Fibroblast of skin of back (primary cell): Measurements from ENCODE around the gene MT1A.

Experiments used
- DNase-seq: peaks from one replicate; pipeline ENCODE4 v3.0.0-alpha.2; 2013

MT1A gene

DNA sequence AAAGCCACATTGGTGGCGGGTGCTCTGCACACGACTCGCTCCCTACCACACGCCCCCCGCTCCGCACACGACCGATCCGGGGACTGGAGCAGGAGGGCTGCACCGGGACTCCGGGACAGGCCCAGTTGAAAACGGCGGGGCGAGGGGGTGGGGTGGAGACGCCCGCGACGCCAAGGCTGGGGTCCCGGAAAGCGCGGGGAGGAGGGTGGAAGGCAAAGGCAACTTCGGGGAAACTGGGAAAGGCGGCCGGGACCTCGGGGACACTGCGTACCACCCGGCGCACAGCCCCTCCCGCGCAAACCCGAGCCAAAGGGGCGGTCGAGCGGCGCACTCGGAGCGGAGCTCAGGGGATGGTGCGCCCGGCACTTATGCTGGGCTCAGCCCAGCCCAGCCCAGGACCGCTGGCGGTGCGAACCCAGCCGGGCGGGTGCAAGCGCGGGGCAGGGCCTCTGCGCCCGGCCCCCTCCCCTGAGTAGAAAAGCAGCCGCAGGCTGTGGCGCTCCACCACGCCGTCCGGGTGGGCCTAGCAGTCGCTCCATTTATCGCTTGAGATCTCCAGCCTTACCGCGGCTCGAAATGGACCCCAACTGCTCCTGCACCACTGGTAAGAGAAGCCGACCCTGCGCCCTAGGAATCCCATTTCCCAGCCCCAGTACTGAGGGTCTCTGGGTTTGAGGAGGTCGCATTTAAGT lies 6.2 kb upstream of the MT1A start, which contains the start of gene MT1M:
Gene MT1M, plus strand, starts transcription at position 504 of the 692 bp plus-strand sequence. Its CDS starts 73 bp downstream, at position 577.
- DNase-seq: no peak

GRCh38 chr16:56632848-56633365 lies 5.6 kb upstream of the MT1A start:
- no peak for DNase-seq

- DNase-seq: no peak
Observed at GRCh38 chr16:56633535-56633934, 4.9 kb upstream of the MT1A start.

DNA sequence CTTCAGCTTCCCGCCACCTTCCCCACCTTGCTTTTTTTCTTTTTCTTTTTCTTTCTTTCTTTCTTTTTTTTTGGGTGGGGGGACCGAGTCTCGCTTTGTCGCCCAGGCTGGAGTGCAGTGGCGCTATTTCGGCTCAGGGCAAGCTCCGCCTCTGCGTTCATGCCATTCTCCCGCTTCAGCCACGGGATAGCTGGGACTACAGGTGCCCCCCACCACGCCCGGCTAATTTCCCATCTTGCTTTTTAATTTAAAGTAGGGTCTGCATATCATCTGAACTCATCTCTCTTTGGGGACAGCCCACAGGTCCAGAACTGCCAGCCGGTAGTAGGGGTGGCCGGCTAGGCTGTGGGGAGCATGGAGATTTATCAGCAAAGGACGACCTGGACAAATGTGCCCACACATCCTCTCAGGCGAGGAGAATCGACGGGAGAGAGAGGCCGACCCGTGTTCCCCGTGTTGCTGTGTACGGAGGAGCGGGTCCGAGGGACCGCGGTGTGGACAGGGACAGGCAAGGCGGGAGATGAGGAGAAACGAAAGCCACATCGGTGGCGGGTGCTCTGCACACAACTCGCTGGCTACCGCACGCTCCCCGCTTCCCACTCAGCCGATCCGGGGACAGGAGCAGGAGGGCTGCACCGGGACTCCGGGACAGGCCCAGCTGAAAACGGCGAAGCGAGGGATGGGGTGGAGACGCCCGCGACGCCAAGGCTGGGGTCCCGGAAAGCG lies 3.6 kb upstream of the MT1A start:
- no peak for DNase-seq

DNA sequence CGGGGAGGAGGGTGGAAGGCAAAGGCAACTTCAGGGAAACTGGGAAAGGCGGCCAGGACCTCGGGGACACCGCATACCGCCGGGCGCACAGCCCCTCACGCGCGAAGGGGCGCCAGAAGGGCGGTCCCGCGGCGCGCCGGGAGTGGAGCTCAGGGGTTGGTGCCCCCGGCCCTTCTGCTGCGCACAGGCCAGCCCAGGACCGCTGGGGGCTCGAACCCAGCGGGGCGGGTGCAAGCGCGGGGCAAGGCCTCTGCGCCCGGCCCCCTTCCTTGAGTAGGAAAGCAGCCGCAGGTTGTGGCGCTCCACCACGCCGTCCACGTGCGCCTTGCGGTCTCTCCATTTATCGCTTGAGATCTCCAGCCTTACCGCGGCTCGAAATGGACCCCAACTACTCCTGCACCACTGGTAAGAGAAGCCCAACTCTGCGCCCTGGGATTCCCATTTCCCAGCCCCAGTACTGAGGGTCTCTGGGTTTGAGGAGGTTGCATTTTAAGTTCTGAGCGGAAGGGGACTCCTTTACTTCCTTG lies 3.0 kb upstream of the MT1A start:
- no peak for DNase-seq

DNA sequence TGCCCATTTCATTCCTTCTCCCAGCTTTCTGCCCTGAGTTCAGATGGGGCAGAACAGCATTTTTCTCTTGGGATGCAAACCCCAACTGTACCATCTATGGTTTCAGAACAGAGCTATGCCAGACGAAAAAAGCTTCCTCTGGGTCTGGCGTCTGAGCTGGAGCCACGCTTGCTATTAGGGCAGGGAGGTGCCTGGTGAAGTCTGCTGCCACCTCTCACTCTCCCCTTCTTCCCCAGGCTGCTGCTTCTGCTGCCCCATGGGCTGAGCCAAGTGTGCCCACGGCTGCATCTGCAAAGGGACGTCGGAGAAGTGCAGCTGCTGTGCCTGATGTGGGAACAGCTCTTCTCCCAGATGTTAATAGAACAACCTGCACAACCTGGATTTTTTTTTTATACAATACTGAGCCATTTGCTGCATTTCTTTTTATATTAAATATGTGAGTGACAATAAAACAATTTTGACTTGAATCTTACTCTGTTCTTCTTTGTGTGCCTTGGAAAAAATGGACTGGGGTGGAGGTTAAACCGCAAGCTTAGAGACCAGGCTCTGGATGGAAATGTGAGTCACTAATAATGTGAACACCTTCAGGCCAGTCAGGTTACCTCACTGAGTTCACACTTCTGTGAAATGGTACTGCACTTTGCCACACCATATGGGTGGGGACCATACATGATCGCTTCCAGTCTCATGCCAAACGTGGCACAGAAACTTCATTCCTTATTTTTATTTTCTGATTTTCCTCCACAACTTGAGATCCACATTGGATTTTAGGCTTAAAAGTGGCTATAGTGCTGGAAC lies 1.7 kb upstream of the MT1A start:
- no peak for DNase-seq

DNA sequence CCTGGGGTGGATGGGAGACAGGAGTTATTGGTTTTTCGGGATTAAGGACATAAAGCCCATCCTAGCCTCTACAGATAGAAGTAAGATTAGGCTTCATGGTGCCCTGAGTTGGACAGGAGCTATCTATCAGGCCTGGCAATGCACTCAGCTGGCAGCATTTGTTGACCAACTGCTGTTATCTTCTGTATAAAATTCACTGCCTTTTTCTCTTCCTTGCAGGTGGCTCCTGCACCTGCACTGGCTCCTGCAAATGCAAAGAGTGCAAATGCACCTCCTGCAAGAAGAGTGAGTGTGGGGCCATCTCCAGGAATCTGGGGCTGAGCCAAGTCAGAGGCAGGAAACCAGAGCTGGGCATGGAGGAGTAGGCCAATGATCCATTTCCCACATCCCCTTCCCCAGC lies 579 bp downstream of the MT1A start:
- no peak for DNase-seq

DNA sequence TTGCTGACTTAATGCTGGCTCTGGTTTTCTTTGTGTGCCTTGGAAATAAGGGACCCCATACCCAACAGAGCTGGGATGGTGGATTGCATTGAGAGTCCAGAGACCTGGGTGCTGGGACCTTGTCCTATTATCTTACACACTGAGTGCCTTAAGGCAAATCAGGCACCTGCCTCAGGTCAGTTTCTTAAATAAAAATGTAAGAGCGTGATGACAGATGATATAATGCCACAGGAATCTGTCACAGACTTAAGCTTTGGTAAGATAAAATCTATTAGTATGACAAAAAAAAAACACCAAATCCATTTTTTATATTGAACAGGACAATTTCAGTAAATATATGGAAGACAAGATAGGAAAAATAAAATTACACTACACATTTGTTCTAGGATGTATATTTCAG lies 1.6 kb downstream of the MT1A start:
- DNase-seq: no peak

- no peak for DNase-seq
Observed at GRCh38 chr16:56641166-56641565, 2.7 kb downstream of the MT1A start.

- peak; percentile 35 for DNase-seq
Observed at GRCh38 chr16:56643080-56643778, 4.8 kb downstream of the MT1A start.

DNA sequence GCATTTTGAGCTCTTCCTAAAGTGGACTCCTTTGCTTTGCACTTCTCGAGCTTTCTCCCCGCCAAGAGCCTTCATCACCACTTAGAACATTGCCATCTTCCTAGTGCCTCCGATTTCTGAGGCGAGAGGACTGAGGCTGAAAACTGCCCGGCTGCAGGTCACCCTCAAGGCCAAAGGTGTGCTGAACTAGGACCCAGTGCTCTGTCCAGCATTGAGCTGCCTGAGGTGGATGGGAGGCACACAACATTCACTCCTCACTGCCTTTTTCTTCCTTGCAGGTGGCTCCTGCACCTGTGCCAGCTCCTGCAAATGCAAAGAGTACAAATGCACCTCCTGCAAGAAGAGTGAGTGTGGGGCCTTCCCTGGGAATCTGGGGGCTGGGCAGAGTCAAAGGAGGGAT lies 5.4 kb downstream of the MT1A start:
- DNase-seq: no peak

GRCh38 chr16:56645311-56645710 lies 6.8 kb downstream of the MT1A start:
- no peak for DNase-seq

DNA sequence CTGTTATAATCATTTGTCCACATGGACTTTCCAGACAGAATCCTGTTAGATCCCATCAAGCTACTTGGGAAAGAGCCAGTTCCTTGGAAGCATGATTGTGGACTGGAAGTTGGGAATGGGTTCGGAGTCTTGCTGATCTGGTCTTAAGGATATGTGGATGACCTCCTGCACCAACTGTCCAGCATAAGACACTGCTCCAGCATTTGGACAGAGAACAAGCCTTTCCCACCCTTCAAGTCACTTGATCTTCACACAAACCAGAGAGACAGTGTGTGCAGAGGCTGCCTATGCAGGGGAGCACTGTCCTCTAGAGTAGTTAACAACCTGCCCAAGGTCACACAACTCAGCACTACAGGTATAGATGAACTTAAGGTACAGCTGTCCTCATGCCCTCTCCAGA lies 7.4 kb downstream of the MT1A start:
- DNase-seq: no peak

DNA sequence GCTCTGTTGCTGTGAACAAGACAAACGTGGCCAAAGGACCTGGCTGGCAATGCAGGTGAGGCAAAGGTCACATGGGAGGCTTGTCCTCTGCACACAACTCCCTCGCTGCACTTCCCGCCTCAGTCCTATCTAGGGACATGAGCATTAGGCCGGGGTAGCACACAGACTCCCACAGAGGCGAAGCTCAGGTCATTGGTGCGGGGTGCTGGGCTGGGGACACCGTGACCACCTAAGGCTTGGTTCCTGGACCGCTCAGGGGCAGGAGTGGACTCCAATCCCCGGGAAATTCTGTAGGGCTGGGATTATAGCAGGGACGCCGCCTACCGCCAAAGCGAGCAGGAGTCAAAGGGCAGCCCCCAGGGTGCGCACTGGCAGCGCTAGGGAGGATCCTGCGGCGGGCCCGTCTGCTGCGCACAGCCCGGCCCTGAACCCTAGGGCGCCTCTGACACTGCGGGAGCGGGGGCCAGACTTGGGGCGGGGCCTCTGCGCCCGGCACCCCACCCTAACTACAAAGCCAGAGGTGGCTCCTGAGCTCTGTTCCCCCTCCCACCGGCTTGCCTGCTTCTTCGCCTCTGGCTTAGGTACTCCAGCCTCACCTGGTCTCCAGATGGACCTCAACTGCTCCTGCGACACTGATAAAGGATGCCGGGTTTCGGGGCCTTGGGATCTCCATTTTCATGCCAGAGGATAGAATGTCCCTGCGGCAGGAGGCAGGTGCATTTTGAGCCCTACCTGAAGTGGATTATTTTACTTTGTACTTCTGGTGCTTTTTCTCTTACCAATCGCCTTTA lies 9.4 kb downstream of the MT1A start:
- no peak for DNase-seq

DNA sequence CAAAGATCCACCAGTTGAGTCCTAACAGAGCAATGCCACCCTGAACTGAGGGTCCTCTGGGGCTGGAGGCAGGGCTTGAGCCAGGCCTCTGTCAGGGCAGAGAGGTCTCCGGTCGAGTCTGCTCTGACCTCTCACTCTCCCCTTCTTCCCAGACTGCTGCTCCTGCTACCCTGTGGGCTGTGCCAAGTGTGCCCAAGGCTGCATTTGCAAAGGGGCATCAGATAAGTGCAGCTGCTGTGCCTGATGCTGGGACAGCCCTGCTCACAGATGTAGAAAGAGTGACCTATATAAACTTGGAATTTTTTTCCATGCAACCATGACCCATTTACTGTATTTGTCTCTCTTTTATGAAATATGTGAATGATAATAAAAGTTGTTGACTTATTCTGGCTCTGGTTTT lies 10.8 kb downstream of the MT1A start:
- DNase-seq: no peak

DNA sequence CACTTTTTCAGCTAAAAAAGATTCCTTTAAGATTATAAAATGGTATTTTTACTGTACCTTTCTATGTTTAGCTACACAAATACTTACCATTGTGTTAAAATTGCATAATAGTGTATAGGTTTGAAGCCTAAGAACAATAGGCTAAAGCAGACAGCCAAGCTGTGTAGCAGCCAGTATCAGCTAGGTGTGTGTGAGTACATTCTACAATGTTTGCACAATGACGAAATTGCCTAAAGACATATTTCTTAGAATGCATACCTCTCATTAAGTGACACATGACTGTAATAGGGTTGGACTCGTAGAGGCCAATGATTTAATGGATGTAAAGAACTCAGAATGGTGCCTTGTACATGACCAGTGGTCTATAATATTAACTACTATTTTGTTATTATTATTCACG lies 11.4 kb downstream of the MT1A start:
- no peak for DNase-seq

- no peak for DNase-seq
Observed at GRCh38 chr16:56651586-56651985, 13.1 kb downstream of the MT1A start, which contains the start of gene MT1B. Gene MT1B (plus strand): TSS chr16:56651886. CDS start chr16:56651954, 68 bp downstream.

DNA sequence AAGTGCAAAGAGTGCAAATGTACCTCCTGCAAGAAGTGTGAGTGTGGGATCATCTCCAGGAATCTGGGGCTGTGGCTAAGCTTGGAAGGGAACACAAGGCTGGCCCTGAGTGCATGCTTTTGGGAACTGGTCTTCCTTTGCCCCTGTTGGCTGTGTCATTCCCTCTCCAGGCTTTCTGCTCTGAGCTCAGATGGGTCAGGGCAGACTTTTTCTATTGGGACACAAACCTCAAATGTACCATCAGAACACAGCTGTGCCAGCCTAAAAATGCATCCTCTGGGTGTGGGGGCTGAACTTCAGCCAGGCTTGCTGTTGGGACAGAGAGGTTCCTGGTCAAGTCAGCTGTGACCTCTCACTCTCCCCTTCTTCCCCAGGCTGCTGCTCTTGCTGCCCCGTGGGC lies 14.1 kb downstream of the MT1A start:
- no peak for DNase-seq

GRCh38 chr16:56653218-56653617 lies 14.8 kb downstream of the MT1A start:
- DNase-seq: no peak

DNA sequence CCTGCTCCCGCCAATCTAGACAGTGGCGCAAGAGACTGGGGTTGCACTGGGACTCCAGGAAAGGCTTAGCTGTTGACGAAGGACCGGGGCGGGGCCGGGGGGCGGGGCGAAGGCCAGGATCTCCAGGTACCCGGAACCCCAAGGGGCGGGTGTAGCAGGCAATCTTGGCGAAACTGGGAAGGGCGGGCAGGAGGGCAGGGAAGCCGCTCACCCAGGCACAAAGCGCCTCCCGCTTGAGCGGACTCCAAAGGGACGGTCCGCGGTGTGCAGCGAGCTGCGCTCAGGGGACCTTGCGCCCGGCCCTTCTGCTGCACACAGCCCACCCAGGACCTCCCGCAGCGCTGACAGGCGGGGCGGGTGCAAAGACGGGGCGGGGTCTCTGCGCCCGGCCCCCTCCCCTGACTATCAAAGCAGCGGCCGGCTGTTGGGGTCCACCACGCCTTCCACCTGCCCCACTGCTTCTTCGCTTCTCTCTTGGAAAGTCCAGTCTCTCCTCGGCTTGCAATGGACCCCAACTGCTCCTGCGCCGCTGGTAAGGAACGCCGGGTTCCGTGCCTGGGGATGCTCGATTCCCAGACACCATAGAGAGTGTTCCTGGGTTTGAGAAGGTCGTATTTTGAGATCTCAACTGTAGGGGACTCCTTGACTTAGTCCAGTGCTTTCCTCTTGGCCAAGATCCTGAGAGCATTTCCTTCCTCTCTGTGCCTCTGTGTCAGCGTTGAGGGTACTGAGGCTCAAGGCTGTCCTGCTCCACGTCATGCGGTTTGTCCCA lies 19.3 kb downstream of the MT1A start, which contains the start of gene MT1F:
Gene MT1F, plus strand, starts transcription at position 405 of the 772 bp plus-strand sequence. Its CDS starts 100 bp downstream, at position 505.
- peak; percentile 31 for DNase-seq
